ENCODE data around the gene SMNDC1. TPM values are rescaled to one million over a fixed set of nuclear protein-coding genes. Genes with fewer than 3 reads are reported as not detected.

Gene SMNDC1
- polyA plus RNA-seq, 1 experiment: 6.1 TPM

- Histone ChIP-seq H3K36me3 (ENCODE audit: control insufficient read depth, insufficient read depth, low read length) (peaks cover 7% of the 10 kb centered on the region), H3K27me3 (ENCODE audit: control insufficient read depth, insufficient read depth, low read length) (no peaks in the 10 kb centered on the region), H3K4me3 (ENCODE audit: low read depth, low read length) (no peak overlapping the region)
- ChIA-PET CTCF (interaction anchor here (1.7 kb wide), 1 partner anchor 149 kb away, joined by 8 read pairs; no protein-coding TSS in a partner anchor), POLR2A (no interaction called here)
- no peak for TF ChIP-seq CTCF (IDR thresholded peaks at IDR 0.05; ENCODE audit: insufficient read depth, low read depth, low read length)
- DNase-seq (ENCODE audit: low read depth): no peak
Observed at GRCh38 chr10:110286841-110287240, 17.9 kb downstream of the SMNDC1 start.

GRCh38 chr10:110285501-110285900 is 19.2 kb downstream of the SMNDC1 start:
- POLR2A ChIA-PET: no interaction called here
- no peaks in the 10 kb centered on the region for H3K27me3 ChIP-seq (ENCODE audit: control insufficient read depth, insufficient read depth, low read length)

GRCh38 chr10:110284262-110284661 is 20.5 kb downstream of the SMNDC1 start:
- DNase-seq (ENCODE audit: low read depth): no peak
- CTCF ChIA-PET: interaction anchor here (2.7 kb wide), 1 partner anchor 146 kb away, joined by 13 read pairs; no protein-coding TSS in a partner anchor
- TF ChIP-seq CTCF (IDR thresholded peaks at IDR 0.05; ENCODE audit: insufficient read depth, low read depth, low read length): no peak
- H3K4me3 ChIP-seq (ENCODE audit: low read depth, low read length): no peak overlapping the region
- no peaks in the 10 kb centered on the region for H3K27me3 ChIP-seq (ENCODE audit: control insufficient read depth, insufficient read depth, low read length)
- H3K36me3 ChIP-seq (ENCODE audit: control insufficient read depth, insufficient read depth, low read length): peaks cover 6% of the 10 kb centered on the region
- POLR2A ChIA-PET: interaction anchor here (0.6 kb wide), 2 partner anchors 14 to 202 kb away, joined by 3 to 4 read pairs; no protein-coding TSS in a partner anchor

More at GRCh38 chr10:110285501-110285900, 19.2 kb downstream of the SMNDC1 start:
- peaks cover 7% of the 10 kb centered on the region for H3K36me3 ChIP-seq (ENCODE audit: control insufficient read depth, insufficient read depth, low read length)
- DNase-seq (ENCODE audit: low read depth): no peak
- CTCF ChIA-PET: interaction anchor here (0.6 to 1.7 kb wide), 6 partner anchors 10 to 306 kb away, joined by 3 to 8 read pairs (median 4); no protein-coding TSS in a partner anchor
- H3K4me3 ChIP-seq (ENCODE audit: low read depth, low read length): no peak overlapping the region
- TF ChIP-seq CTCF (IDR thresholded peaks at IDR 0.05; ENCODE audit: insufficient read depth, low read depth, low read length): no peak

- DNase-seq (ENCODE audit: low read depth): no peak
- H3K27me3 ChIP-seq (ENCODE audit: control insufficient read depth, insufficient read depth, low read length): no peaks in the 10 kb centered on the region
- ChIA-PET CTCF (interaction anchor here (0.6 to 3.7 kb wide), 28 partner anchors 8 to 406 kb away, joined by 3 to 48 read pairs (median 3); partner anchors contain the start of gene MXI1), POLR2A (no interaction called here)
- H3K4me3 ChIP-seq (ENCODE audit: low read depth, low read length): no peak overlapping the region
- no peaks in the 10 kb centered on the region for H3K36me3 ChIP-seq (ENCODE audit: control insufficient read depth, insufficient read depth, low read length)
- TF ChIP-seq CTCF (IDR thresholded peaks at IDR 0.05; ENCODE audit: insufficient read depth, low read depth, low read length): peak; percentile 71
Observed at GRCh38 chr10:110279407-110279986, 25.2 kb downstream of the SMNDC1 start.

GRCh38 chr10:110278562-110279406 is 25.9 kb downstream of the SMNDC1 start:
- DNase-seq (ENCODE audit: low read depth): no peak
- ChIA-PET POLR2A (no interaction called here), CTCF (interaction anchor here (0.7 to 3.7 kb wide), 25 partner anchors 9 to 395 kb away, joined by 3 to 48 read pairs (median 4); partner anchors contain the start of gene MXI1)
- no peaks in the 10 kb centered on the region for H3K27me3 ChIP-seq (ENCODE audit: control insufficient read depth, insufficient read depth, low read length)
- no peaks in the 10 kb centered on the region for H3K36me3 ChIP-seq (ENCODE audit: control insufficient read depth, insufficient read depth, low read length)
- no peak overlapping the region for H3K4me3 ChIP-seq (ENCODE audit: low read depth, low read length)
- no peak for TF ChIP-seq CTCF (IDR thresholded peaks at IDR 0.05; ENCODE audit: insufficient read depth, low read depth, low read length)
